Endothelial cell of umbilical vein (primary cell): ENCODE measurements around the gene OR2L2. TPM values are rescaled to one million over a fixed set of nuclear protein-coding genes. Genes with fewer than 3 reads are reported as not detected.

Experiments used
- BruUV-seq: library from RNA; stranded (reverse); fragments of 400-500 nt; replicated peaks from 2 replicates; lab custom pipeline; 2021; lab: Mats Ljungman, UMichigan
- CTCF ChIA-PET: fragments of 300-600, 350-600 bp; sonication (Branson Sonifier 250); formaldehyde crosslinking; loops from one replicate; lab custom pipeline; 2021; ENCODE audit warnings: antibody characterized with exemption, inconsistent platforms; lab: Charles Lee
- POLR2A ChIA-PET: fragments of 300-600, 350-600 bp; sonication (Branson Sonifier 250); formaldehyde crosslinking; loops from one replicate; lab custom pipeline; 2021; ENCODE audit warnings: antibody characterized with exemption, inconsistent platforms; lab: Charles Lee
- DNase-seq: peaks from one replicate; pipeline ENCODE4 v3.0.0-alpha.2; 2011; ENCODE audit warnings: low read depth, low spot score
- FAIRE-seq: peaks from 2 replicates; lab custom pipeline; 2011; peaks lifted over from hg19 to GRCh38; lab: Jason Lieb, UNC
- H2AFZ ChIP-seq: 2 replicates; pipeline ENCODE4 v1.6.0; 2012; ENCODE audit warnings: low read depth, low read length, control low read depth, inconsistent platforms
- H3K27ac ChIP-seq: 2 replicates; pipeline ENCODE4 v1.5.1; 2011; ENCODE audit warnings: low read depth, mild to moderate bottlenecking, control low read depth, low read length, moderate library complexity; ENCODE audit not compliant: insufficient read depth
- H3K27me3 ChIP-seq, 2 experiments: 2 replicates each; pipeline versions ENCODE4 v1.6.0 to v1.6.1; 2011; ENCODE audit warnings: low read length in 2 of 2, mixed read lengths in 1 of 2; ENCODE audit not compliant: control insufficient read depth in 2 of 2, insufficient read depth in 2 of 2
- H3K36me3 ChIP-seq, 2 experiments: 2 replicates in 1 of 2; 3 replicates in 1 of 2; pipeline ENCODE4 v1.5.1; 2011; ENCODE audit warnings: low read length in 2 of 2, mild to moderate bottlenecking in 1 of 2, moderate library complexity in 1 of 2; ENCODE audit not compliant: control insufficient read depth in 2 of 2, insufficient read depth in 2 of 2; ENCODE audit errors: extremely low read depth in 1 of 2
- H3K4me1 ChIP-seq: 3 replicates; pipeline ENCODE4 v1.5.1; 2011; ENCODE audit warnings: mild to moderate bottlenecking, low read length; ENCODE audit not compliant: control insufficient read depth, insufficient read depth; ENCODE audit errors: extremely low read depth
- H3K4me2 ChIP-seq: 2 replicates; pipeline ENCODE4 v1.6.1; 2011; ENCODE audit warnings: low read length, control low read depth, mixed read lengths; ENCODE audit not compliant: insufficient read depth
- H3K4me3 ChIP-seq, 3 experiments: fragments of 200-600 bp in 1 of 3; sonication (generic), shearing (Covaris generic) in 1 of 3; replicated peaks in 1 of 3; 2 replicates each; pipeline ENCODE4 v1.5.1; 2011 to 2016; ENCODE audit warnings: control low read depth in 3 of 3, low read length in 3 of 3, mild to moderate bottlenecking in 2 of 3, inconsistent platforms in 1 of 3, low read depth in 1 of 3, moderate library complexity in 1 of 3; ENCODE audit not compliant: insufficient read depth in 1 of 3
- H3K79me2 ChIP-seq: 2 replicates; pipeline ENCODE4 v1.6.0; 2012; ENCODE audit warnings: low read length, inconsistent platforms; ENCODE audit not compliant: control insufficient read depth, insufficient read depth
- H3K9ac ChIP-seq: replicated peaks from 2 replicates; pipeline ENCODE3; 2011; ENCODE audit warnings: low read length, control low read depth; ENCODE audit not compliant: insufficient read depth; ENCODE audit errors: extremely low read depth
- H3K9me1 ChIP-seq: replicated peaks from 3 replicates; pipeline ENCODE4 v1.6.0; 2011; ENCODE audit warnings: mild to moderate bottlenecking, low read length; ENCODE audit not compliant: control insufficient read depth, insufficient read depth; ENCODE audit errors: extremely low read depth
- H3K9me3 ChIP-seq: replicated peaks from 2 replicates; pipeline ENCODE4 v1.5.1; 2012; ENCODE audit warnings: low read length, inconsistent platforms; ENCODE audit not compliant: control insufficient read depth, insufficient read depth
- H4K20me1 ChIP-seq: replicated peaks from 2 replicates; pipeline ENCODE3; 2011; ENCODE audit warnings: mild to moderate bottlenecking, low read length; ENCODE audit not compliant: control insufficient read depth, insufficient read depth; ENCODE audit errors: extremely low read depth
- EZH2 ChIP-seq: IDR thresholded peaks from 2 replicates; pipeline ENCODE4 v1.6.1; 2012; ENCODE audit warnings: borderline replicate concordance, low read depth, mild to moderate bottlenecking, moderate library complexity, low read length, inconsistent platforms; ENCODE audit not compliant: severe bottlenecking
- GATA2 ChIP-seq: IDR thresholded peaks from 2 replicates; pipeline ENCODE4 v1.7.0; 2011; ENCODE audit warnings: low read depth, mild to moderate bottlenecking, moderate library complexity, mixed read lengths, low read length; ENCODE audit not compliant: insufficient read length, insufficient read depth
- JUN ChIP-seq: IDR thresholded peaks from 2 replicates; pipeline ENCODE4 v1.6.1; 2011; ENCODE audit warnings: borderline replicate concordance, low read depth; ENCODE audit not compliant: insufficient read length, insufficient read depth
- MYC ChIP-seq: IDR thresholded peaks from one replicate; pipeline ENCODE4 v1.6.1; 2011; ENCODE audit warnings: mild to moderate bottlenecking, low read depth, low read length
- POLR2A ChIP-seq: IDR thresholded peaks from 2 replicates; pipeline ENCODE4 v1.6.1; 2012; ENCODE audit warnings: low read depth, mild to moderate bottlenecking, control low read depth, low read length
- POLR2AphosphoS5 ChIP-seq: IDR thresholded peaks from 2 replicates; pipeline ENCODE4 v1.6.1; 2012; ENCODE audit warnings: low read depth, mild to moderate bottlenecking, control low read depth, low read length, moderate library complexity; ENCODE audit not compliant: insufficient read depth
- dilution Hi-C: fragments of 300-500 bp; cut with MboI; formaldehyde crosslinking; loops from one replicate; pipeline ENCODE4 v1.15.0; 2019; ENCODE audit warnings: low sequenced_read_pairs; ENCODE audit not compliant: extremely low pct_ligation_motif_present
- intact Hi-C: fragments of 100-400 bp; cut with micrococcal nuclease; formaldehyde crosslinking; loops from one replicate; pipeline ENCODE4 v1.10.0; 2022
- polyA plus RNA-seq, 4 experiments: library from polyadenylated mRNA; depleted of rRNA in 3 of 4; stranded (reverse) in 3 of 4; unstranded in 1 of 4; fragments of >200 nt; gene quantifications; 2 replicates each; pipeline versions ENCODE4 v1.2.1 to v1.2.3, GENCODE V29; 2011 to 2012; ENCODE audit warnings: missing spikeins in 1 of 4
- total RNA-seq: library from RNA; stranded (reverse); gene quantifications from 2 replicates; pipeline ENCODE4 v1.2.3, GENCODE V29; 2021
- TF ChIP-seq, protein P1 (sequence below), 2 donors: IDR thresholded peaks; 1 replicate in 1 of 2; 2 replicates in 1 of 2; pipeline ENCODE4 v1.5.1; 2011; ENCODE audit warnings: low read length in 2 of 2, mild to moderate bottlenecking in 2 of 2, moderate library complexity in 2 of 2, control low read depth in 1 of 2, inconsistent platforms in 1 of 2, low read depth in 1 of 2; ENCODE audit not compliant: insufficient read depth in 1 of 2; ENCODE audit errors: extremely low read depth in 1 of 2
- TF ChIP-seq, protein P2 (sequence below): IDR thresholded peaks from 2 replicates; pipeline ENCODE4 v1.6.1; 2011; ENCODE audit not compliant: insufficient read depth, insufficient read length

OR2L2 gene
- total and polyA plus RNA-seq, 2 donors (not counting 3 experiments of a cell fraction or from before 2014, with no cell fraction given), result 0.07 TPM; not detected in 1

DNA sequence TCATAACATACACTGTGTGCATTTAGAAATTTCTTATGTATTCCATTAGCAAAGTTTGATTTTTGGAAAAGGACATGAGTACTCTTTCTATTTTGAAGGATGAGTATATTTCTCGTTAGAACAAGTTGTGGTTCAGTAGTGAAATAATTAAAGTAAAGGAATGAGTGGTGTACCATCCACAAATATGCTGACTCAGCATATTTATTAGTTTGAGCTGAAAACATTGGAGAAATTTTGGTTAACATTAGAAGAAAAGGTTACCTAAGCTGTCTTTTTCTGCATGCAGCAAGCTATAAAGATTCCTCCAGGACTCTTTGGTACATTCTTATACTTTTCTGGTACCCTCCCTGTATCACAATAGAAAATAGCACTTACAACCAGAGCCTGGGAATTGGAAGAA is 22.1 kb upstream of the OR2L2 start:
- TF ChIP-seq, protein P1, sequence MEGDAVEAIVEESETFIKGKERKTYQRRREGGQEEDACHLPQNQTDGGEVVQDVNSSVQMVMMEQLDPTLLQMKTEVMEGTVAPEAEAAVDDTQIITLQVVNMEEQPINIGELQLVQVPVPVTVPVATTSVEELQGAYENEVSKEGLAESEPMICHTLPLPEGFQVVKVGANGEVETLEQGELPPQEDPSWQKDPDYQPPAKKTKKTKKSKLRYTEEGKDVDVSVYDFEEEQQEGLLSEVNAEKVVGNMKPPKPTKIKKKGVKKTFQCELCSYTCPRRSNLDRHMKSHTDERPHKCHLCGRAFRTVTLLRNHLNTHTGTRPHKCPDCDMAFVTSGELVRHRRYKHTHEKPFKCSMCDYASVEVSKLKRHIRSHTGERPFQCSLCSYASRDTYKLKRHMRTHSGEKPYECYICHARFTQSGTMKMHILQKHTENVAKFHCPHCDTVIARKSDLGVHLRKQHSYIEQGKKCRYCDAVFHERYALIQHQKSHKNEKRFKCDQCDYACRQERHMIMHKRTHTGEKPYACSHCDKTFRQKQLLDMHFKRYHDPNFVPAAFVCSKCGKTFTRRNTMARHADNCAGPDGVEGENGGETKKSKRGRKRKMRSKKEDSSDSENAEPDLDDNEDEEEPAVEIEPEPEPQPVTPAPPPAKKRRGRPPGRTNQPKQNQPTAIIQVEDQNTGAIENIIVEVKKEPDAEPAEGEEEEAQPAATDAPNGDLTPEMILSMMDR (IDR thresholded peaks at IDR 0.05; ENCODE audit: extremely low read depth in 1 of 2, insufficient read depth in 1 of 2, low read depth in 1 of 2, low read length in 2 of 2), result no peak
- TF ChIP-seq MYC (no peak), GATA2 (no peak), JUN (no peak), POLR2A (no peak), EZH2 (no peak), POLR2AphosphoS5 (no peak)
- TF ChIP-seq, protein P2, sequence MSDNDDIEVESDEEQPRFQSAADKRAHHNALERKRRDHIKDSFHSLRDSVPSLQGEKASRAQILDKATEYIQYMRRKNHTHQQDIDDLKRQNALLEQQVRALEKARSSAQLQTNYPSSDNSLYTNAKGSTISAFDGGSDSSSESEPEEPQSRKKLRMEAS, result no peak
- Histone ChIP-seq H3K4me1 (no peaks in the 10 kb centered on the region), H3K27me3 (no peaks in the 10 kb centered on the region), H3K36me3 (no peaks in the 10 kb centered on the region), H3K79me2 (no peaks in the 10 kb centered on the region), H4K20me1 (no peaks in the 10 kb centered on the region), H3K9me3 (peaks cover 3% of the 10 kb centered on the region), H3K4me3 (no peak overlapping the region), H3K4me2 (no peak overlapping the region), H3K9me1 (no peaks in the 10 kb centered on the region), H3K27ac (no peak overlapping the region), H2AFZ (no peak overlapping the region), H3K9ac (no peak overlapping the region)
- no peak for FAIRE-seq
- ChIA-PET CTCF (no interaction called here), POLR2A (no interaction called here)
- intact Hi-C loops, result no loop called here
- dilution Hi-C loops, result no loop called here
- no peak for DNase-seq
- BruUV-seq, result no TSS peak
